ENCODE results near the gene ASCL5. TPM values are rescaled to one million over a fixed set of nuclear protein-coding genes. Genes with fewer than 3 reads are reported as not detected.

ASCL5 gene
- total and polyA plus RNA-seq, 2 donors (not counting 1 experiment from before 2014, with no cell fraction given) = not detected

GRCh38 chr1:201096977-201097856 lies 29.8 kb downstream of the ASCL5 start:
- peaks cover 34% of the 10 kb centered on the region for H3K27me3 ChIP-seq (ENCODE audit: control insufficient read depth, insufficient read depth, low read length)

GRCh38 chr1:201096041-201096461 lies 30.9 kb downstream of the ASCL5 start:
- no peak overlapping the region for H3K27ac ChIP-seq (ENCODE audit: insufficient read depth, low read length)
- no peak overlapping the region for H3K4me2 ChIP-seq (ENCODE audit: extremely low read depth, insufficient read depth, low read length)
- peaks cover 40% of the 10 kb centered on the region for H3K27me3 ChIP-seq (ENCODE audit: control insufficient read depth, insufficient read depth, low read length)
- TF ChIP-seq EZH2 (IDR thresholded peaks at IDR 0.05; ENCODE audit: low read length, missing control alignments) = no peak
- no peak for TF ChIP-seq CTCF (conservative IDR thresholded peaks at IDR 0.05 in 1 of 2, IDR thresholded peaks at IDR 0.05 in 1 of 2; ENCODE audit: low read depth in 1 of 2, low read length in 2 of 2)
- no peak overlapping the region for H2AFZ ChIP-seq (ENCODE audit: low read length)
- H4K20me1 ChIP-seq (ENCODE audit: control insufficient read depth, extremely low read depth, insufficient read depth, low read length) = no peaks in the 10 kb centered on the region
- peak in 1 of 2 donors; percentile 4 for DNase-seq (ENCODE audit: low read depth in 2 of 2)
- H3K4me1 ChIP-seq (ENCODE audit: control insufficient read depth, extremely low read depth, insufficient read depth, low read length) = no peaks in the 10 kb centered on the region
- no peaks in the 10 kb centered on the region for H3K36me3 ChIP-seq (ENCODE audit: control insufficient read depth, insufficient read depth, low read length)
- H3K4me3 ChIP-seq (replicated peaks in 1 of 4; ENCODE audit: control extremely low read depth in 1 of 4, insufficient read depth in 1 of 4, low read depth in 3 of 4, low read length in 4 of 4) = no peak overlapping the region
- H3K9ac ChIP-seq (ENCODE audit: insufficient read depth, low read length) = no peak overlapping the region
- H3K9me3 ChIP-seq (ENCODE audit: control insufficient read depth, insufficient read depth, low read depth, low read length) = no peaks in the 10 kb centered on the region
- no peaks in the 10 kb centered on the region for H3K79me2 ChIP-seq (ENCODE audit: control insufficient read depth, insufficient read depth, low read length)

More at GRCh38 chr1:201096977-201097856, 29.8 kb downstream of the ASCL5 start:
- no peaks in the 10 kb centered on the region for H3K4me1 ChIP-seq (ENCODE audit: control insufficient read depth, extremely low read depth, insufficient read depth, low read length)
- no peak for DNase-seq (ENCODE audit: low read depth in 2 of 2)
- no peaks in the 10 kb centered on the region for H3K79me2 ChIP-seq (ENCODE audit: control insufficient read depth, insufficient read depth, low read length)
- H3K27ac ChIP-seq (ENCODE audit: insufficient read depth, low read length) = no peak overlapping the region
- no peak overlapping the region for H2AFZ ChIP-seq (ENCODE audit: low read length)
- no peak overlapping the region for H3K4me3 ChIP-seq (replicated peaks in 1 of 4; ENCODE audit: control extremely low read depth in 1 of 4, insufficient read depth in 1 of 4, low read depth in 3 of 4, low read length in 4 of 4)
- TF ChIP-seq EZH2 (IDR thresholded peaks at IDR 0.05; ENCODE audit: low read length, missing control alignments) = no peak
- no peak for TF ChIP-seq CTCF (conservative IDR thresholded peaks at IDR 0.05 in 1 of 2, IDR thresholded peaks at IDR 0.05 in 1 of 2; ENCODE audit: low read depth in 1 of 2, low read length in 2 of 2)
- H3K36me3 ChIP-seq (ENCODE audit: control insufficient read depth, insufficient read depth, low read length) = no peaks in the 10 kb centered on the region
- H4K20me1 ChIP-seq (ENCODE audit: control insufficient read depth, extremely low read depth, insufficient read depth, low read length) = no peaks in the 10 kb centered on the region
- no peak overlapping the region for H3K9ac ChIP-seq (ENCODE audit: insufficient read depth, low read length)
- no peak overlapping the region for H3K4me2 ChIP-seq (ENCODE audit: extremely low read depth, insufficient read depth, low read length)
- H3K9me3 ChIP-seq (ENCODE audit: control insufficient read depth, insufficient read depth, low read depth, low read length) = no peaks in the 10 kb centered on the region

- Histone ChIP-seq H3K4me2 (ENCODE audit: extremely low read depth, insufficient read depth, low read length) (no peak overlapping the region), H3K79me2 (ENCODE audit: control insufficient read depth, insufficient read depth, low read length) (no peaks in the 10 kb centered on the region), H3K4me1 (ENCODE audit: control insufficient read depth, extremely low read depth, insufficient read depth, low read length) (no peaks in the 10 kb centered on the region), H2AFZ (ENCODE audit: low read length) (no peak overlapping the region), H3K36me3 (ENCODE audit: control insufficient read depth, insufficient read depth, low read length) (no peaks in the 10 kb centered on the region), H3K9ac (ENCODE audit: insufficient read depth, low read length) (no peak overlapping the region), H3K9me3 (ENCODE audit: control insufficient read depth, insufficient read depth, low read depth, low read length) (no peaks in the 10 kb centered on the region), H3K27me3 (ENCODE audit: control insufficient read depth, insufficient read depth, low read length) (peaks cover 37% of the 10 kb centered on the region), H3K27ac (ENCODE audit: insufficient read depth, low read length) (no peak overlapping the region), H3K4me3 (replicated peaks in 1 of 4; ENCODE audit: control extremely low read depth in 1 of 4, insufficient read depth in 1 of 4, low read depth in 3 of 4, low read length in 4 of 4) (no peak overlapping the region), H4K20me1 (ENCODE audit: control insufficient read depth, extremely low read depth, insufficient read depth, low read length) (no peaks in the 10 kb centered on the region)
- no peak for DNase-seq (ENCODE audit: low read depth in 2 of 2)
- TF ChIP-seq EZH2 (IDR thresholded peaks at IDR 0.05; ENCODE audit: low read length, missing control alignments) (no peak), CTCF (conservative IDR thresholded peaks at IDR 0.05 in 1 of 2, IDR thresholded peaks at IDR 0.05 in 1 of 2; ENCODE audit: low read depth in 1 of 2, low read length in 2 of 2) (no peak)
These were observed 31.4 kb downstream of the ASCL5 start for GRCh38 chr1:201095581-201095980.

All from fibroblast of lung (primary cell).